HG03103 (cell line): ENCODE measurements around the gene POLD2.

Experiments used
- ATAC-seq: cut with Tn5 transposase; IDR thresholded peaks from one replicate; pipeline ENCODE4 v1.9.1; 2021; ENCODE audit warnings: low read depth; ENCODE audit not compliant: unreplicated experiment

The POLD2 gene

GRCh38 chr7:44067064-44067951 is 56.0 kb downstream of the POLD2 start:
- no peak for ATAC-seq

- no peak for ATAC-seq
These were observed 56.8 kb downstream of the POLD2 start for GRCh38 chr7:44066494-44067063.

- no peak for ATAC-seq
These were observed 57.3 kb downstream of the POLD2 start for GRCh38 chr7:44066111-44066460.

- ATAC-seq = no peak
These were observed 57.8 kb downstream of the POLD2 start, which contains the start of gene PGAM2 for GRCh38 chr7:44065431-44066110. Gene PGAM2 (minus strand): TSS chr7:44065567. CDS start chr7:44065529, 38 bp downstream.

- ATAC-seq = no peak
These were observed 58.4 kb downstream of the POLD2 start for GRCh38 chr7:44064791-44065430.
